Hypothalamus (tissue), 51 donors: ENCODE data around the gene ZNF648.
"Not testable (repeated sequence)": the region's sequence is repeated elsewhere in the genome, so short reads cannot be mapped to it uniquely, and the experiment has no call there.

Experiments used
- DNase-seq, 51 donors: peaks; one replicate each; lab custom pipeline; 2025; lab: John Stamatoyannopoulos, UW

ZNF648 gene, protein sequence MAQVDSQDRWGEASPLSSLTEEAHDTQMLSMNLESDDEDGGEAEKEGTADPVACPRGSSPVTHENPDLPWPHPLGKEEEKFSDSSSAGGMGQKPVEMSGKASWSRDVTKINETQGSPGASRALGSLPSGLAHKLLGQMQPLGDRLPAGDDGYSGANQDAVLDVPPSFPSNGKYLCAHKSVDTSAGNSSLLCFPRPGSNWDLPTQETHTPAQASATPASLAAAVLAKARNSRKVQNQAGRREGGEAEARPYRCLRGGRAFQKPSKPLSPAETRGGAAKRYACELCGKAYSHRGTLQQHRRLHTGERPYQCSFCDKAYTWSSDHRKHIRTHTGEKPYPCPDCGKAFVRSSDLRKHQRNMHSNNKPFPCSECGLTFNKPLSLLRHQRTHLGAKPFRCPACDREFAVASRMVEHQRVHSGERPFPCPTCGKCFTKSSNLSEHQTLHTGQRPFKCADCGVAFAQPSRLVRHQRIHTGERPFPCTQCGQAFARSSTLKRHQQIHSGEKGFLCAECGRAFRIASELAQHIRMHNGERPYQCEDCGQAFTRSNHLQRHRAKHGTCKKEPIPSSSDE

DNA sequence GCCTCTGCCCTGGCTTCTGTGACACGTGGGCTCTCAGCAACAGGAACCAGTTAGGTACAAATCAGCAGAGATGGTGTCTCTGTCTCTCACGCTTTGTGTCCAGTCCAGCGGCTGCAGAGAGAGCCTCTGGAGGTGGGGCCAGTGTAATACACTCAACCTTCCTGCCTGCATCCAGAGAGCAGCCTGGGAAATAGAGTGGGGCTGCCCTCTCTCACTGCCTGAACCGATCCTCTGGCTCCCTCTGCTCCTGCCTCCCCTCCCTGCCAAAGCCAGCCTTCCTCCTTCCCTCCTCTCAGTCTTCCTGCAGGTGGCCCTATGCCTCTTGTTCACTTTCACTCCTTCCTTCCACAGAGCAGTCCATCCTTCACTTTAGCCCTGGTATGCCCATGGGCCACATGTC is at the start of gene ZNF648:
Gene ZNF648, minus strand, starts transcription at position 119 of the 400 bp plus-strand sequence. CDS start 3,702 bp downstream, outside the sequence.
- DNase-seq: no peak

GRCh38 chr1:182110635-182111034 is 49.1 kb upstream of the ZNF648 start:
- no peak for DNase-seq

DNA sequence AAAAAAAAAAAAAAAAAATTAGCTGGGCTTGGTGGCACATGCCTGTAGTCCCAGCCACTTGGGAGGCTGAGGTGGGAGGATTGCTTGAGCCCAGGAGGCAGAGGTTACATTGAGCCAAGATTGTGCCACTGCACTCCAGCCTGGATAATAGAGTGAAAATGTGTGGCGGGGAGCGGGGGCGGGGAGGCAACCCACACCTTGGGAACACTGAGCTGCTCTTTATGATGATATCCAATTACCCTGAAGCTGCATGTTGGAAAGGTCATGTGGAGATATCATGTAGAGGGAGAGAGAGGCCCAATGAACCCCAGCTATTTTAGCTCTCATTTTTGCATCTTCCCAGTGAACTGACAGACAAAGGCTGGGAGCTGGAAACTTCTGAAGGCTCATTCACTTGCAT is 48.3 kb upstream of the ZNF648 start:
- no peak for DNase-seq

GRCh38 chr1:182107209-182107608 is 45.7 kb upstream of the ZNF648 start:
- DNase-seq: no peak

GRCh38 chr1:182102043-182102416 is 40.5 kb upstream of the ZNF648 start:
- DNase-seq: no peak

- DNase-seq: no peak
Measured at GRCh38 chr1:182101415-182102042, 40.0 kb upstream of the ZNF648 start.

GRCh38 chr1:182098301-182098700 is 36.8 kb upstream of the ZNF648 start:
- DNase-seq: no peak

DNA sequence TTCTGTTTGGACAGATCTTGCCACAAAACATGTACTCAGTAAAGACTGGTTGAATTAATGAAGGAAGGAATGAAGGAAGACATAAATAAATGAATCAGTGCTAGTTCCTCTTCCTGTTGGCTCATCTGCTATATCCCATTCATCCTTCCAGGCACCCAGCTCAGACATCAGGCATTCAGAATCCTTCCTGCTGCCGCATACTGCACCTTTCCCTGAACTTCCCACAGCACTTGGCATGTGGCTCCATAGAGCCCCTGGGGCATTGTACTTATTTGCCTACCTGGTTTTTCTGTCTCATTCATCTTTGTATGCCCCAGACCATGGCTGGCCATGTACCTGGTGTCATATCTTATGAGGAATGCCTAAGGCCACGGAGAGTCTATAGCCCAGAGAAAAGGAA is 34.4 kb upstream of the ZNF648 start:
- no peak for DNase-seq

DNA sequence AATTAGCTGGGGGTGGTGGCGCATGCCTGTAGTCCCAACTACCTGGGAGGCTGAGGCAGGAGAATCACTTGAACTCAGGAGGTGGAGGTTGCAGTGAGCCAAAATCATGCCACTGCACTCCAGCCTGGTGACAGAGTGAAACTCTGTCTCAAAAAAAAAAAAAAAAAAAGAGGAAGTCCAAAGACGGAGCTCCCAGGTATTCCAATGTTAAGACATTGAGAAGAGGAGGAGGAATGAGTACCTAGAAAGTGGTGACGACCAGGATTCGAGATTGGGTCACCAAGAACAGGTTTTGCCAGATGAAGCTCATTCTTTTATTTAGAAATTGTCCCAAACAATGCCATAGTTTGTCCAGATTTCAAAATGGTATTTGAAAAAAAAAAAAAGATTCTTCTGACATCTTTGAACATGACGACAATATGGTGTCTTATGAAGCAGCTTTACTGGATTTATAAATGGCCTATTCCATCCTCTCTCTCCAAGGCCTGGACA is 33.0 kb upstream of the ZNF648 start:
- DNase-seq: not testable (repeated sequence)

DNA sequence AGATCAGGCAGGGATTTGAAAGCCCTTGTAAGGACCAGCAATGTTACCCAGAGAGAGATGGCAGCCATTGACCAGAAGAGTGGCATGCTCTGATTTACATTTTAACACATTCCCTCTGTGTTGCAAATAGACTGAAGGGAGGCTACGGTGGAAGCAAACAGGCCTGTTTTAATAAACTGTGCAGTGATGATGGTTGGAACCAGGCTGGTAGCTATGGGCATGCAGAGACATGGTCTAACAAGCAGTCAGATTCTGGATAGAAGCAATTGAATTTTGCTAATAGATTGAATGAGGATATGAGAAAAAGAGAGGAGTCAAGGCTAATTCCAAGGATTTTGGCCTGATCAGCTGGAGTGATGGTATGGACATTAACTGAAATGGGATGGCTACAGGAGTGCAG is 32.3 kb upstream of the ZNF648 start:
- DNase-seq: no peak

DNA sequence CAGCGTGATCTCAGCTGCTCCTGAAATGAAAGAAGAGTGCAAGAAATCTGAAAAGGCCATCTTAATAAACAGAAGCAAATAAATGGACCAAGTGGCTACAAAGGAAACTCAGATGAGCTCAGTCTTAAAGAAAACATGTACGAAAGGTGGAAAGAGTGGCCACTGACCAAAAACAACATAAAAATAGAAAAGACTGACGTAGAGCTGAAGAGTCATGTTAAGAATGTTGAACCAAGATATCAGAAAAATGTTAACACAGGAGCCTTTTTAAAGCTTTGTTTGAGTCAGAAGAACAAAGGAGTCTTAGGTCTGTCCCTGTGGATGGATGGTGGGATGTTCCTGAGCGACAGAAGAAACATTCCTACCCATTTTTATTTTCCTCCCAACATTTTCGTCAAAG is 30.8 kb upstream of the ZNF648 start:
- no peak for DNase-seq

- peak in 9 of 51 donors; percentile 6 to 30 (median 22) for DNase-seq
Measured at GRCh38 chr1:182091083-182091482, 29.6 kb upstream of the ZNF648 start.

- DNase-seq: no peak
Measured at GRCh38 chr1:182087719-182088350, 26.3 kb upstream of the ZNF648 start.

DNA sequence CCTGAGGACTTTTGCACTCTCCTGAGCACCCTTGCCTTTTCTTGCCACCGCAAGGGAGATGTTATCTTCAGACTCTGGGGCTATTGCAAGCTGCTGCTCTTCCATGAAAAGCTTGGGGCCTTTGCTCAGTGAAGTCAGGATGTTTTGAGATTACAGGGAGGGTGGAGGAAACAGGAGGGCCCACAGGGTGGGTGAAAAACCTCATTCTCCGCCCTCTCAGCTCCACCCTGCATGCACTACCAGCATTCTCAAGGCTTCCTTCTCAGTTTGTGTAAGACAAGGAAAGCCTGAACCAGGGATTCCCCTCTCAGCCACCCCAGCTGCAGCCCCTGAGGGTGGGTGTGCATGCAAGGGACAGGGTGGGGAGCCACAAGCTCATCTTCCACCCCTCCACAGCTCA is 25.8 kb upstream of the ZNF648 start:
- no peak for DNase-seq

DNA sequence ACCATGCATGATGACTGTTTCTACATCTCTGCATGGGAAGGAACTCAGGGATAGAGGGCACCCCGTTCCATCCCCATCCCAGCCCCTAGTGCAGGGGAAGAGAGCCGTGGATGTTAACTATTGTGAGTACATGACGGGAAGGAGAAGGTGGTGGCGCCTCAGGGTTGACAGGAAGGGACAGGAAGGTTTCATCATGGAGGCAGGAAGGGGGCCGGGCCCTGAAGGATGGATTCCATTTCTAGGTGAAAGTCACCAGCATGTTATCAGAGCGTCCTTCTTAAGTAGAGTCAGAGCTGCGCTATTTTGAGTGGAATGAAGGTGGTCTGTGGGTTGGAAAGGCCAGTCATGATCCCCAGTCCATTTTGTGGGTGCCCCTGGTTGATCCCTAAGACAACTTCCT is 25.1 kb upstream of the ZNF648 start:
- no peak for DNase-seq

GRCh38 chr1:182086136-182086535 is 24.6 kb upstream of the ZNF648 start:
- DNase-seq: no peak

- DNase-seq: no peak
Measured at GRCh38 chr1:182085726-182086125, 24.2 kb upstream of the ZNF648 start.

- DNase-seq: peak; percentile 32 to 97 (median 77)
Measured at GRCh38 chr1:182084487-182085316, 23.2 kb upstream of the ZNF648 start.

GRCh38 chr1:182083851-182084486 is 22.5 kb upstream of the ZNF648 start:
- DNase-seq: no peak
